GM19397 (cell line): Measurements from ENCODE around the gene SIL1.

ENCODE experiments used
- ATAC-seq: cut with Tn5 transposase; IDR thresholded peaks from one replicate; pipeline ENCODE4 v1.9.1; 2021; ENCODE audit warnings: mild to moderate bottlenecking, moderate library complexity; ENCODE audit not compliant: unreplicated experiment

Gene SIL1

DNA sequence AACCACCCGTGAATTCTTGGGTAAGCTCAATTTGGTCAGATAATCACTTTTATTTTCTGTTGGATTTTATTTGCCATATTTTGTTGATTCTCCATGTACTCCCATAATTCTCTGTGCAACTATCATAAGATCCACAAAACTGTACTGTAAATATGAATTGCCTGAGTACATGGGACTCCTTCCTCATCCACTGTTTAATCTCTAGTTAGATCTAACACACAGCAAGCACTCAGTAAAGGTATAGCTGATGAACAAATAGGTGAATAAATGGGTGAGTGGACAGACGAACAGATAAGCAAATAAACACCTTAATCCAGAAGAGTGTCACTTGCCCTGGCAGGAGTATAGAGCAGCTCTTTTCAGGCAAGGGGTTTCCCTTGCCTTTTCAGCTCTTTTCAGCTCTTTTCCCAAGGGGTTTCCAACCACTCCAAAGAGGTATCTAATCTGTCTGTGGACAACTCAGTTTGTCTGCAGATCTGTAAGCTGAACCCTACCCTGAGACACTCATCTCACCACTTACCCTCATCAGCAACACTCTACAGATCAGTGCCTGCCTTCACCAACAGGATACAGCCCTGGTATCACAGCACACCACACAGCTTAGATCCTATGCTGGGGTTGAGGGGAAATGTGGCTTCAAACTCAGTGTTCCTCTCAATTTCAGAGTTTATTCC is 51.2 kb downstream of the SIL1 start:
- ATAC-seq: no peak

GRCh38 chr5:139141446-139142204 is 56.5 kb downstream of the SIL1 start:
- ATAC-seq: no peak

DNA sequence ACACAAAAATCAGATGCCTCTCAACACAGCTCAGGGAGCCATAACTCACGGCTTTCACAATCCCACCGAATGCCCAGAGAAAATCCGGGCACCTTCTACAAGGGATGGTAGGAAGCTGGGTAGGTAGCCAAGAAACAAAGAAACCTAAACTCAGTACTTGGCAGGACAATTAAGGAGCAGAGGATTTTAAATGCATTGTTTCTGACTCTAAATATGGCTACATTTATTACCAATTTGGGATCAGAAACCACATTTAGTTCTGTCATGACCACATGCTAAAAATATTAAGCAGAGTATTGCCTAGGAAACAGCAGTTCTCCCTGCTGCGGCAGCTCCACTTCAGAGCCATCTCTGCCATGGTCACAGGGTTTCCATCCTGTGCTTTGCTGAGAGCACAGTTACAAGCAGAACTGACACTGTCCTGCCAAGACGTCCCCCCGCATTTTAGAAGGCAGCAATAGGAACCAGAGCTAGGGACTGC is 57.5 kb downstream of the SIL1 start:
- no peak for ATAC-seq

- ATAC-seq: no peak
Measured at GRCh38 chr5:139138809-139139208, 59.4 kb downstream of the SIL1 start.

DNA sequence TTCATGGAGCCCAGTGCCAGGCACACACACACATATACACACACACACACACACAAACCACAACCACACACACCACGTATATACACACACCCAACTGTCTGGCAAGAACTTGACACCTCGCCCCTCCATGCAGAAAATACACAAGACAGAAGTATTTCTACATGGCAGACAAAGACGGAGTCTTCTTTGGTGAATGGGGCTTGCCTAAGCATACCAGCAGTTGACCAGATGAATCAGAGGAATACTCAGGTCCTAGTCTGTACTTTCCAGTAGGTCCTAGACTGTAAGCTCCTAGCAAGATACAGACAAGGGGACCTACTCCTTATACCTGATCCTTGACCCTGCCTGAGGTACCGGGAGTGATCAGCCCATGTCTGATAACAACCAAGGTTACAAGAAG is 60.1 kb downstream of the SIL1 start:
- no peak for ATAC-seq

- ATAC-seq: no peak
Measured at GRCh38 chr5:139137697-139138096, 60.5 kb downstream of the SIL1 start.

DNA sequence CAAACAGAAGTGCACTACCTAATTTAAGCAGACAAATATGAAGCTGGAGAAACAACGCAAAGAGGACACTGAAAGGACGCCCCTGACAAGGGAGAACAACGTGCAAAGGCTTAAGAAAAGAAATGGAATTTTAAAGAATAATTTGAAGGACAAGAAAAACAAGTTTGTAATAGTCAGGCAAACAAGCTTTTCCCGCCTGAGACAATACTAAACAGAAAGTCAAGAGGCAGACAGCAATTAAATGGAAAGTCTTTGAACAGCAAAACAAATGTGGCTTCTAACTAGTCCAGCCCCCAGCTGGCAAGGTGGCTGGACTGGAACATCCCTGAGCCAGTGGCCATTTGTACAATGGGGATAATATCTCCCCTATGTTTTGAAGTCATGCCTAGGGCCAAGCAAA is 63.3 kb downstream of the SIL1 start:
- no peak for ATAC-seq

DNA sequence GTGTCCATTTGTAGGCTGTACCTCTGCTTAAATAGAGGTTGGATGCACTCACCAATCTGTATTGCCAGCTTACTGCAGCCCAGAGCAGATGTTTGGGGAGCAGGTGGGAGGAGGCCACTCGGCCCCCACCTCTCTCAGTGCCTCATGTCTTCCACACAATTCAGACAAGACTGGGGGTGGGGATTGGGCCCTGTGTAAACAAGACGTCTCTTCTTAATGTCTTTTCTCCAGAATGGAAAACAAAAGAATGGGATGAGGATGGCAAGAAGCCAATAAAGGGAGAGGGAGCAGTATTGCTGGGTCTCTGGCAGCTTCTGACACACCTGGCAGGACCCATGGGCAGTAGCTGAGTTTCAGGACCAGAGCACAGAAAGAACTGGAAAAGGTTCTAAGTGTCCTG is 64.9 kb downstream of the SIL1 start:
- ATAC-seq: no peak

DNA sequence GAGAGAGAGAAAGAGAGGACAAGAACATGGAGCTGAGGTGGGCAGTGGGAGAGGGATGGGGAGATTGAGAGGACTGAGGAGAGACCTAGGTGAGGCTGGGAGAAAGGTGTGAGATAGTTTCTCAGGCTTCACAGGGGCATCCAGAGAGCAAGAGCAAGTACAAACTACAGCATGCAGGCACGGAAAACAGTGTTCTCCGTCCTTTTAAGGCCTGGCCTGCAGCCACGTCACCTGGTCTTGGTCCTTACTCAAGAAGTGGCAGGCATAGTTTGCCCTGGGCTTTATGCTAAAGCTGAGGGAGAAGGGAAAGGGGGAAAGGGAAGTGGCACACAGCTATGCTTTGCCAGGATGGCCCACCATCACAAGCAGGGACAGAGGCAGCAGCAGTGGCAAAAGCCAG is 65.7 kb downstream of the SIL1 start:
- no peak for ATAC-seq

GRCh38 chr5:139131921-139132432 is 66.2 kb downstream of the SIL1 start:
- no peak for ATAC-seq

DNA sequence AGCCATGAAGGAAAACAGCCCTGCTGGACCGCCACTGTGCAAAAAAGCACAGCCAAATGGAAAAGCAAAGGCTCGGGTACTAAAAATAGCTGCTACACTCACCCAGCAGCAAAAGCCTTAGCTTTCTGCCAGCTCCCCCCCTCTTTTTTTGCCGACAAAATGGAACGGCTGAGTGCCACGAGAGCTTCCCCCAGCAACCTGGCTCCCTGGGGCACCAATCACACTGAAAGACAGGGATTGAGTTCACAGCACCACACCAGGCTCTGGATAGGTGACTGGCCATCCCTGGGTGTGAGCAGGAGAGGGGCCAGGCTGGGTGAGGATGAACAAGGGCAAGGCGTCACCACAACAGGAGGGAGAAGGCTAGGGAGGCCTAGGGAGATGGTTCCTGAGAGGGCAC is 66.7 kb downstream of the SIL1 start:
- no peak for ATAC-seq

DNA sequence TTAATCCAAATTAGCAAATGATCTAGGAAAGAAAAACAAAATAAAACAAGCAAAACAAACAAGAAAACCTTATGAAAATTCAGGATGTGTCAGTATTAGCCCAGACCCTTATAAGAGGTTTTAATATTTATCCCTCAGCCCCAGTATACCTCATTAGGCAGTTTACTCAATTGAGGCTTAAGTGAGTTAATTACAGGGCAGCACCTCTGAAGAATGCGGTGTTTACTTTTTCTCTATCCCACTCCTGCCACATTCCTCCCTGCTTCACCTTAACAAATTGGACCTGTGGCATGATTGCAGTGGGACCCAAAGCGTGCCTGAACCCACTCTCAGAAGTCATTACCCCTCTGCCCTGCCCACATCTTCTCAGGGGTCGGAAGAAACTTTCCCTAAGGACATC is 67.1 kb downstream of the SIL1 start:
- ATAC-seq: no peak

- ATAC-seq: no peak
Measured at GRCh38 chr5:139130214-139130613, 68.0 kb downstream of the SIL1 start.

- ATAC-seq: no peak
Measured at GRCh38 chr5:139126711-139127111, 71.5 kb downstream of the SIL1 start.

DNA sequence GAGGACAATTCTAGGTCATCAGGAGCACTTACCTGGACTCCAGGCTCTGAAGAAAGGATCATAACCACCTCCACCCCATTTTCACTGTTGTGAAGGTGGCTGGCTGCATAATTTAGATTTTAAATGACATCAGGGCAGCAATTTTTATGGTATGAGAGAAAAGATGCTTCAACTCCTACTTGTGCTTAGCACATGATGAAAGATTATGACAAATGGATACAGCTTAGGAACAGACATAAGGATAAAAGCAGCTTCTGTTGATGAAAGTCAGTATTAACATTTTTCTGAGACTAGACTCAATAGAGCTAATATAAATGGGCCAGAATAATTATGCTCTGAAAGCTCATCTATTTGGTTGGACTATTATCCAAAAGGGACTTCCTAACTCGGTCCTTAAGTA is 72.2 kb downstream of the SIL1 start:
- no peak for ATAC-seq

DNA sequence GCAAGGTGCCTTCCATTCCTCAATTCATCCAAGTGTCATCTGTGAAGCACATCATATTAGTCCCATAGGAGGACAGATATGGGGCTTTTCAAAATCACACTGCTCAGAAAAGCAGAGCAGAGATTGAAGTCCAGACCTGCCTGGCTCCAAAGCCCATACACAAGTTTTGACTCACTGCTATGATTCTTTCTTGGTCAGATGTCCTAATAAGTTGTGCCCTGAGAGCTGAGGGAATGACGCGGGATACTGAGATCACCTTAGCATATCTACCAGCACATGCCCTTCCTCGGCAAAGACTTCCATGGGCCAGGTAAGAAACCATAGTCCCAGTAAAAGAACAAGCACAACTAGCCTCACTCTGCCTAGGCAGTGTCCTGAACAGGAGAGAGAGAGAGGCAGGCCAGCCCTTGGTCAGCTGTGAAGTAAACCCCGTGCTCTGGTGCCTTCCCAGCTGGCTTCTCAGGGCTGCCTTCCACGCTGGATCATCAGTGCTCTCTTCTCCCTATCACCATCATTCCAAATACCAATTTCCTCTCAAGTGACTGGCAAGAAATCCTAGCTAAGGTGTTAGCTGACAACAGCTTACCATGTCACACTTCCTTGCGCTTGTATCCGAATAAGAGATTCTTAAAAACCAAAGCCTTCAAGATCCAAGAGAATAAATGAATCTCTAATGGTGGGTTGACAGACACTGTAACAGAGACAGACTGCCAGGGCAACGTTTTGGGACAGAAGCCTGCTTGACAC is 73.2 kb downstream of the SIL1 start:
- no peak for ATAC-seq

GRCh38 chr5:139121120-139121519 is 77.0 kb downstream of the SIL1 start:
- no peak for ATAC-seq

- ATAC-seq: no peak
Measured at GRCh38 chr5:139120521-139120920, 77.6 kb downstream of the SIL1 start.

GRCh38 chr5:139118804-139119203 is 79.4 kb downstream of the SIL1 start:
- ATAC-seq: no peak

- no peak for ATAC-seq
Measured at GRCh38 chr5:139117342-139117884, 80.8 kb downstream of the SIL1 start.

GRCh38 chr5:139116100-139116655 is 82.0 kb downstream of the SIL1 start:
- ATAC-seq: no peak
